Hepatocyte (in vitro differentiated cells): ENCODE results near the gene NOTCH1. TPM values are rescaled to one million over a fixed set of nuclear protein-coding genes. Genes with fewer than 3 reads are reported as not detected.
A peak's percentile ranks its signal among the peaks of the same experiment; 100 is the strongest.

Experiments
- DNase-seq: peaks from one replicate; pipeline ENCODE4 v3.0.0-alpha.2; 2016; ENCODE audit warnings: low spot score
- H2AFZ ChIP-seq: fragments of 200-600 bp; sonication (generic); 2 replicates; pipeline ENCODE4 v1.6.0; 2016; ENCODE audit warnings: antibody characterized with exemption, mild to moderate bottlenecking
- H3K27ac ChIP-seq: fragments of 200-600 bp; sonication (generic); 2 replicates; pipeline ENCODE4 v1.5.1; 2016; ENCODE audit warnings: mild to moderate bottlenecking
- H3K27me3 ChIP-seq: fragments of 200-600 bp; sonication (generic); 2 replicates; pipeline ENCODE4 v1.6.1; 2016
- H3K36me3 ChIP-seq: fragments of 200-600 bp; sonication (generic); replicated peaks from 2 replicates; pipeline ENCODE4 v1.5.1; 2016; ENCODE audit warnings: low read depth; ENCODE audit not compliant: insufficient read depth
- H3K4me1 ChIP-seq: fragments of 200-600 bp; sonication (generic); 2 replicates; pipeline ENCODE4 v1.5.1; 2016; ENCODE audit warnings: mild to moderate bottlenecking, moderate library complexity; ENCODE audit not compliant: insufficient read depth
- H3K4me2 ChIP-seq: fragments of 200-600 bp; sonication (generic); 2 replicates; pipeline ENCODE4 v1.6.0; 2016
- H3K4me3 ChIP-seq: fragments of 200-600 bp; sonication (generic); 2 replicates; pipeline ENCODE4 v1.5.1; 2016; ENCODE audit warnings: mild to moderate bottlenecking
- H3K79me2 ChIP-seq: fragments of 200-600 bp; sonication (generic); 2 replicates; pipeline ENCODE4 v1.6.0; 2017; ENCODE audit warnings: mild to moderate bottlenecking
- H3K9me2 ChIP-seq: fragments of 200-600 bp; sonication (generic); replicated peaks from 2 replicates; pipeline ENCODE4 v1.6.0; 2017; ENCODE audit warnings: mild to moderate bottlenecking; ENCODE audit not compliant: insufficient read depth
- H3K9me3 ChIP-seq: fragments of 200-600 bp; sonication (generic); 2 replicates; pipeline ENCODE4 v1.5.1; 2016; ENCODE audit warnings: low read depth, mild to moderate bottlenecking
- H4K20me1 ChIP-seq: fragments of 200-600 bp; sonication (generic); 2 replicates; pipeline ENCODE4 v1.6.0; 2016; ENCODE audit warnings: mild to moderate bottlenecking; ENCODE audit not compliant: insufficient read depth, poor library complexity, severe bottlenecking
- CTCF ChIP-seq: fragments of 200-600 bp; sonication (generic); IDR thresholded peaks from 2 replicates; pipeline ENCODE4 v1.5.1; 2016; ENCODE audit warnings: antibody characterized with exemption, mild to moderate bottlenecking; ENCODE audit not compliant: poor library complexity
- EZH2 ChIP-seq: fragments of 200-600 bp; sonication (generic); IDR thresholded peaks from 2 replicates; pipeline ENCODE4 v1.6.1; 2016; ENCODE audit warnings: antibody characterized with exemption, mild to moderate bottlenecking, borderline replicate concordance
- EZH2phosphoT487 ChIP-seq: fragments of 200-600 bp; sonication (generic); IDR thresholded peaks from one replicate; pipeline ENCODE4 v1.6.1; 2018; ENCODE audit warnings: antibody characterized with exemption, mild to moderate bottlenecking, low read depth, moderate library complexity; ENCODE audit not compliant: unreplicated experiment, severe bottlenecking
- WGBS: methylation state at CpG from one replicate; pipeline ENCODE4 v1.1.6; 2016; ENCODE audit warnings: low lambda C conversion rate; ENCODE audit errors: missing lambda C conversion rate; 5-methylcytosine and 5-hydroxymethylcytosine counted together
- polyA plus RNA-seq: library from polyadenylated mRNA; unstranded; fragments of >200 nt; fragmentation: Nextera tagmentation; extraction: Ambion mirVana; gene quantifications from 2 replicates; pipeline ENCODE4 v1.2.1, GENCODE V29; 2016
- total RNA-seq: library from RNA; depleted of rRNA; stranded (reverse); fragments of >200 nt; gene quantifications from 2 replicates; pipeline ENCODE4 v1.2.3, GENCODE V29; 2014

The NOTCH1 gene
- total and polyA plus RNA-seq, 2 experiments from 2014 or later: 5.3 to 6.5 TPM

- Histone ChIP-seq H3K27me3 (no peaks in the 10 kb centered on the region), H3K9me3 (no peaks in the 10 kb centered on the region), H3K4me3 (no peak overlapping the region), H3K27ac (no peak overlapping the region), H3K4me1 (peaks cover 16% of the 10 kb centered on the region), H3K4me2 (no peak overlapping the region), H3K36me3 (no peaks in the 10 kb centered on the region), H3K9me2 (no peaks in the 10 kb centered on the region), H2AFZ (no peak overlapping the region), H4K20me1 (no peaks in the 10 kb centered on the region), H3K79me2 (no peaks in the 10 kb centered on the region)
- DNase-seq: no peak
- no peak for TF ChIP-seq EZH2
- no peak for TF ChIP-seq EZH2phosphoT487
- 95% methylated on average over 18 of the region's 18 CpGs for WGBS
Observed at GRCh38 chr9:136556166-136556565, 10.3 kb upstream of the NOTCH1 start.

- Histone ChIP-seq H3K36me3 (no peaks in the 10 kb centered on the region), H2AFZ (no peak overlapping the region), H3K79me2 (no peaks in the 10 kb centered on the region), H3K4me2 (no peak overlapping the region), H3K4me3 (no peak overlapping the region), H3K9me2 (no peaks in the 10 kb centered on the region), H3K9me3 (no peaks in the 10 kb centered on the region), H3K27me3 (no peaks in the 10 kb centered on the region), H3K27ac (no peak overlapping the region), H3K4me1 (peaks cover 28% of the 10 kb centered on the region), H4K20me1 (no peaks in the 10 kb centered on the region)
- no peak for DNase-seq
- TF ChIP-seq EZH2phosphoT487: no peak
- WGBS: 86% methylated on average over 19 of the region's 19 CpGs
Observed at GRCh38 chr9:136554870-136555269, 9.0 kb upstream of the NOTCH1 start.

DNA sequence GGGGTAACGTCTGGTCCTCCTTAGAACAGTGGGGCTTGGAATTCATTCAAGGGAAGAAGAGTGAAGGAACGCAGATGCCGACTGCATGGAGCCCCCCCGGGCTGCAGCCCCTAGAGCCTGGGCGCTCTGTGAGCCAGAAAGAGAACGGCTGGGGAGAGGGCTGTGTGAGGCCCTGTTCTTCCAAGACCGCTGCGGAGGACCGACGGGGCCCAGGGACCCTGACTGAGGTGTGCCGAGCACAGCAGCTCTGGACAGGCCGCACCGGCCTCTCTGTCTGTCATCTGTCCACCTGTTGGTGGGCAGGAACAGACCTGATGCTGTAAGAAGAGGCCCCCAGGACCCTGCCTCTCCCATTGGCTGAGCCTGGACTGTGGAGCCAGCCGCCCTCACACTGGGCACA is 7.7 kb upstream of the NOTCH1 start:
- no peaks in the 10 kb centered on the region for H3K27me3 ChIP-seq
- WGBS: 87% methylated on average over 14 of the region's 14 CpGs
- peaks cover 28% of the 10 kb centered on the region for H3K4me1 ChIP-seq
- H3K9me2 ChIP-seq: no peaks in the 10 kb centered on the region
- DNase-seq: no peak
- H3K9me3 ChIP-seq: no peaks in the 10 kb centered on the region
- no peak overlapping the region for H3K27ac ChIP-seq
- no peak overlapping the region for H2AFZ ChIP-seq
- H3K36me3 ChIP-seq: no peaks in the 10 kb centered on the region
- TF ChIP-seq CTCF (no peak), EZH2phosphoT487 (no peak), EZH2 (no peak)
- no peaks in the 10 kb centered on the region for H4K20me1 ChIP-seq
- no peaks in the 10 kb centered on the region for H3K79me2 ChIP-seq
- no peak overlapping the region for H3K4me3 ChIP-seq
- no peak overlapping the region for H3K4me2 ChIP-seq

DNA sequence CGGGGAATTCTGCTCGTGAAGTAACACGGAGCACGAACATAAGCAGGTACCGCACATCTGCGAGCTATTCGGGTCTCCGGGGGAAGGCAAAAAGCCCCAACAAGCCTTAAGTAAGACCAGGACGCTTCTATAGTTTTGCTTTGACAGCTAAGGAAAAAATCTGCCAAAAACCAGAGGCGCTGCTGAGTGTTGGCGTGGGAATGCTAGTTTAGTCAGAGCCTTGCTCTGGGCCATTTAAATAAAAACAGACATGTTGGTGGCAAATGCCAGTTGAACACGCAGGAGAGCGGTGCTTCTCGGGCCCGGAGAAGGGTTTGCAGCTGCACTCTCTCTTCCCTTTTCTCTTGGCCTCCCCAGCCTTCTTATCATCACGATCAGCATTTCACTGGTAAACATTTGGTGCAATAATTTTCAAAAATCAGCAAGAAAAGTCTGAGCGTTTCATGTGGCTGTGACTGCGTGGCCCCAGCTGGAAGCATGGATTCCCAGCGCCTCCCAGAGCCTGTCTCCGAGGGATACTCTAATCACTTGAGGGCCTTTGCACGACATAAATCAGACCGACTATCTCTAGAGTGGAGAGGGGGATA is 6.4 kb upstream of the NOTCH1 start:
- Histone ChIP-seq H3K36me3 (no peaks in the 10 kb centered on the region), H3K4me3 (no peak overlapping the region), H3K27ac (peak overlapping the region; percentile 80), H2AFZ (no peak overlapping the region), H3K9me2 (no peaks in the 10 kb centered on the region), H3K4me2 (peak overlapping the region; percentile 66), H3K27me3 (peaks cover 3% of the 10 kb centered on the region), H4K20me1 (no peaks in the 10 kb centered on the region), H3K9me3 (no peaks in the 10 kb centered on the region), H3K79me2 (no peaks in the 10 kb centered on the region), H3K4me1 (peaks cover 37% of the 10 kb centered on the region)
- DNase-seq: peak; percentile 62
- TF ChIP-seq EZH2 (no peak), CTCF (no peak), EZH2phosphoT487 (no peak)
- 42% methylated on average over 22 of the region's 22 CpGs for WGBS
